Testis (tissue), 3 donors: Measurements from ENCODE around the gene IL23R. TPM values are rescaled to one million over a fixed set of nuclear protein-coding genes. Genes with fewer than 3 reads are reported as not detected.

ENCODE experiments used
- DNase-seq: peaks from one replicate; pipeline ENCODE4 v3.0.0-alpha.2; 2019
- H3K27ac ChIP-seq, 2 donors: fragments of 200-600 bp; sonication (generic); one replicate each; pipeline ENCODE4 v1.5.1; 2019
- H3K27me3 ChIP-seq: fragments of 200-600 bp; sonication (generic); one replicate; pipeline ENCODE4 v1.5.1; 2019
- H3K36me3 ChIP-seq: fragments of 200-600 bp; sonication (generic); one replicate; pipeline ENCODE4 v1.5.1; 2017; ENCODE audit warnings: low read depth; ENCODE audit errors: missing control alignments
- H3K4me1 ChIP-seq: fragments of 200-600 bp; sonication (generic); one replicate; pipeline ENCODE4 v1.5.1; 2019
- H3K4me3 ChIP-seq, 2 donors: fragments of 200-600 bp; sonication (generic); one replicate each; pipeline ENCODE4 v1.5.1; 2017 to 2019
- H3K9me3 ChIP-seq: fragments of 200-600 bp; sonication (generic); one replicate; pipeline ENCODE4 v1.5.1; 2017
- POLR2A ChIP-seq: fragments of 450-650 bp; IDR thresholded peaks from one replicate; pipeline ENCODE4 v1.6.1; 2017; ENCODE audit warnings: antibody characterized with exemption, mild to moderate bottlenecking, moderate library complexity
- WGBS, 2 donors: methylation state at CpG; one replicate each; pipeline ENCODE4 v1.1.5; 2018; 5-methylcytosine and 5-hydroxymethylcytosine counted together
- intact Hi-C: fragments of 100-400 bp; cut with DNase I; formaldehyde crosslinking; loops from one replicate; pipeline ENCODE4 v1.15.1; 2023; ENCODE audit warnings: low total_unique reads
- polyA plus RNA-seq: library from polyadenylated mRNA; stranded (reverse); fragments of 350-450 nt; fragmentation: Illumina TruSeq; extraction: RNeasy Lipid Tissue Mini Kit (QIAGEN cat#74804); gene quantifications from one replicate; pipeline ENCODE4 v1.2.3, GENCODE V29; 2014; ENCODE audit warnings: low read depth, low replicate concordance; ENCODE audit not compliant: insufficient read depth
- small RNA-seq, 2 donors: library from RNA; depleted of rRNA; stranded (forward); fragments of <200 nt; gene quantifications; one replicate each; pipeline ENCODE3, GENCODE V24; 2016
- total RNA-seq, 2 donors: library from RNA; depleted of rRNA; stranded (reverse); fragments of >200 nt; gene quantifications; one replicate each; pipeline ENCODE4 v1.2.3, GENCODE V29; 2016
- TF ChIP-seq, protein P1 (sequence below), 3 experiments: fragments of 450-650 bp in 2 of 3; fragments of 200-600 bp in 1 of 3; sonication (generic) in 1 of 3; IDR thresholded peaks; one replicate each; pipeline ENCODE4 v1.5.1; 2016 to 2019; ENCODE audit warnings: antibody characterized with exemption in 3 of 3, mild to moderate bottlenecking in 2 of 3, moderate library complexity in 1 of 3

The IL23R gene
- total and polyA plus RNA-seq, 3 donors from 2014 or later = 1.5 to 2.6 (median 2.2) TPM

DNA sequence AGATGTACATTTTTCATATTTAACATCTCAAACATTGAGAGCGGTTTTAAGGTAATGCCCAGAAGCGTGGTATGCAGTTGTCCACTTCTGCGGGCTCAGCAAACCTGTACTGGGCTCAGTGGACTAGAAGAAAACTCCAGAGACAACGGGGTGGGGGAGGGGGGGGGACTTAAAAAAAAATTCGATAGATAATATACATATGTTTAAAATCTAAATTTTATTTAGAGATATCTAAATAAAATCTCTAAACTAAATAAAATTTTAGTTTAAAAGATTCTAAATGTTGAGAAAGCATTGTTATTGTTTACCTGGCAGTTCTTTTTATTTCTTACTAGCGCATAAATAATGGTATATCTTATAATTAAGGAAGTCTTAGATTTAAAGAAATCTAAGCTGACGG, 140.3 kb downstream of the IL23R start:
- no peak overlapping the region for H3K27ac ChIP-seq
- intact Hi-C loops = no loop called here
- H3K36me3 ChIP-seq = no peaks in the 10 kb centered on the region
- no peak overlapping the region for H3K4me3 ChIP-seq
- 66 to 80% methylated on average over 7 of the region's 7 CpGs for WGBS, 2 donors
- H3K4me1 ChIP-seq = peaks cover 4% of the 10 kb centered on the region
- no peaks in the 10 kb centered on the region for H3K27me3 ChIP-seq
- no peak for DNase-seq
- H3K9me3 ChIP-seq = no peaks in the 10 kb centered on the region
- TF ChIP-seq POLR2A = no peak
- TF ChIP-seq, protein P1, sequence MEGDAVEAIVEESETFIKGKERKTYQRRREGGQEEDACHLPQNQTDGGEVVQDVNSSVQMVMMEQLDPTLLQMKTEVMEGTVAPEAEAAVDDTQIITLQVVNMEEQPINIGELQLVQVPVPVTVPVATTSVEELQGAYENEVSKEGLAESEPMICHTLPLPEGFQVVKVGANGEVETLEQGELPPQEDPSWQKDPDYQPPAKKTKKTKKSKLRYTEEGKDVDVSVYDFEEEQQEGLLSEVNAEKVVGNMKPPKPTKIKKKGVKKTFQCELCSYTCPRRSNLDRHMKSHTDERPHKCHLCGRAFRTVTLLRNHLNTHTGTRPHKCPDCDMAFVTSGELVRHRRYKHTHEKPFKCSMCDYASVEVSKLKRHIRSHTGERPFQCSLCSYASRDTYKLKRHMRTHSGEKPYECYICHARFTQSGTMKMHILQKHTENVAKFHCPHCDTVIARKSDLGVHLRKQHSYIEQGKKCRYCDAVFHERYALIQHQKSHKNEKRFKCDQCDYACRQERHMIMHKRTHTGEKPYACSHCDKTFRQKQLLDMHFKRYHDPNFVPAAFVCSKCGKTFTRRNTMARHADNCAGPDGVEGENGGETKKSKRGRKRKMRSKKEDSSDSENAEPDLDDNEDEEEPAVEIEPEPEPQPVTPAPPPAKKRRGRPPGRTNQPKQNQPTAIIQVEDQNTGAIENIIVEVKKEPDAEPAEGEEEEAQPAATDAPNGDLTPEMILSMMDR (IDR thresholded peaks at IDR 0.05) = no peak

DNA sequence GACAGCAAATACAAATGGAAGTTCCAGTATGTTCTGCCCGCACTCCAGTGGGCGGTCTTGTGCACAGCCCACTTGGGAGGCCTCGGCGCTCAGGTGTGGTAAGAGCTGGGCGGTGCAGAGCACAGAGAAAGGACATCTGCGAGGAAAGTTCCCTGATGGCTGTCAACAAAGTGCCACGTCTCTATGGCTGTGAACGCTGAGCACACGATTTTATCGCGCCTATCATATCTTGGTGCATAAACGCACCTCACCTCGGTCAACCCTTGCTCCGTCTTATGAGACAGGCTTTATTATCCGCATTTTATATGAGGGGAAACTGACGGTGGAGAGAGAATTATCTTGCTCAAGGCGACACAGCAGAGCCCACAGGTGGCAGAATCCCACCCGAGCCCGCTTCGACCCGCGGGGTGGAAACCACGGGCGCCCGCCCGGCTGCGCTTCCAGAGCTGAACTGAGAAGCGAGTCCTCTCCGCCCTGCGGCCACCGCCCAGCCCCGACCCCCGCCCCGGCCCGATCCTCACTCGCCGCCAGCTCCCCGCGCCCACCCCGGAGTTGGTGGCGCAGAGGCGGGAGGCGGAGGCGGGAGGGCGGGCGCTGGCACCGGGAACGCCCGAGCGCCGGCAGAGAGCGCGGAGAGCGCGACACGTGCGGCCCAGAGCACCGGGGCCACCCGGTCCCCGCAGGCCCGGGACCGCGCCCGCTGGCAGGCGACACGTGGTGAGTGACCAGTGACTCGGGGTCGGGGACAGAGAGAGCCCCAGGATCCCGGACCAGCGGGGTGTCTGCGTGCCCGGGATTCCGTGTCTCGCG, 141.2 kb downstream of the IL23R start, which contains the start of gene IL12RB2:
Gene IL12RB2 (plus strand): TSS at position 623 of the 810 bp plus-strand sequence. CDS start 12,496 bp downstream, outside the sequence.
- Histone ChIP-seq H3K27me3 (no peaks in the 10 kb centered on the region), H3K9me3 (no peaks in the 10 kb centered on the region), H3K4me1 (peaks cover 4% of the 10 kb centered on the region), H3K4me3 (peak within 1 kb of the TSS; percentile 34 to 53), H3K27ac (no peak within 1 kb of the TSS), H3K36me3 (no peaks in the 10 kb centered on the region)
- no peak for DNase-seq
- TF ChIP-seq POLR2A = no peak
- TF ChIP-seq, protein P1 (IDR thresholded peaks at IDR 0.05) = no peak
- intact Hi-C loops = no loop called here
- 5 to 21% methylated on average over 21 to 69 of the region's 75 CpGs for WGBS, 2 donors

DNA sequence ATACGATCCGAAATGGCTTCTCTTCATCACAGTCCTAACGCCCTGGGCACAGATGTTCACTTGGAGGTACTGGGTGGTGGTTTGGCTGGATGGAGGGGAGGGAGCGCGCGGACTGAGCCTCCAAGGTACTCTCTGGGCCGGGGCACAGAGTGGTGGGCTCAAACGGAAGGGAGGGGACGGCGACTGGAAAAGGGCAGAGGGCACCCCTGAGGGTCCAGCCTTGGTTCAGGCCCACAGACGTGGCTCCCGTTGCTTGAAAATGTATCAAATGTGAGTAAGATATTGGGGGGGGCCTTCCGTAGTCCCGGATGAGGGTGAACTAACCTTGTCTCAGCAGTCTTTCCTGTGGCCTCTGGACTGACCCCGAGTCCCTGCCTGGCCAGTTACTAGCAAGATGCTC, 141.9 kb downstream of the IL23R start:
- peaks cover 4% of the 10 kb centered on the region for H3K4me1 ChIP-seq
- WGBS, 2 donors = 29 to 45% methylated on average over 14 to 15 of the region's 15 CpGs
- TF ChIP-seq, protein P1 (IDR thresholded peaks at IDR 0.05) = no peak
- TF ChIP-seq POLR2A = no peak
- H3K9me3 ChIP-seq = no peaks in the 10 kb centered on the region
- no peak for DNase-seq
- H3K27ac ChIP-seq = no peak overlapping the region
- no peaks in the 10 kb centered on the region for H3K27me3 ChIP-seq
- H3K36me3 ChIP-seq = no peaks in the 10 kb centered on the region
- peak overlapping the region; percentile 34 to 53 for H3K4me3 ChIP-seq
- intact Hi-C loops = no loop called here

Small RNA genes lying within 50 kb of the gene (small RNA-seq; reads per million reads assigned to genes)
- gene RNU4ATAC4P = 0 reads per million in 2 donors
- 0 reads per million in 2 donors for gene RNU6-586P

Other genes with a start within 250 kb of the IL23R start
- 10 to 100 TPM; 21.7 to 40.8 TPM for gene DNAI4, start 241.6 kb upstream of the IL23R start, total RNA-seq
- gene DNAI4, start 241.6 kb upstream of the IL23R start, polyA plus RNA-seq = 56.7 TPM
- gene MIER1, start 241.5 kb upstream of the IL23R start, total RNA-seq = 10 to 100 TPM; 53.8 to 60.8 TPM
- gene MIER1, start 241.5 kb upstream of the IL23R start, polyA plus RNA-seq = 28.8 TPM
- gene SLC35D1, start 112.3 kb upstream of the IL23R start, total RNA-seq = 10 to 100 TPM; 15.5 to 17.2 TPM
- 11.3 TPM for gene SLC35D1, start 112.3 kb upstream of the IL23R start, polyA plus RNA-seq
- gene C1orf141, start 31.5 kb upstream of the IL23R start, total RNA-seq = 10 to 100 TPM in 1 of 2 donors, 1 to 10 TPM in 1; 9.5 to 17.3 TPM
- 10.1 TPM for gene C1orf141, start 31.5 kb upstream of the IL23R start, polyA plus RNA-seq
- 1 to 10 TPM; 2.1 to 2.6 TPM for gene IL12RB2, start 141.4 kb downstream of the IL23R start, total RNA-seq
- gene IL12RB2, start 141.4 kb downstream of the IL23R start, polyA plus RNA-seq = 1.9 TPM